Forelimb muscle (tissue), 1 donor: ENCODE measurements around the gene FCRL6. TPM values are rescaled to one million over a fixed set of nuclear protein-coding genes. Genes with fewer than 3 reads are reported as not detected.

Experiments used
- DNase-seq: peaks from one replicate; pipeline ENCODE4 v3.0.0-alpha.2; 2013; ENCODE audit warnings: low read depth
- polyA plus RNA-seq: library from polyadenylated mRNA; unstranded; fragments of 120-200 nt; gene quantifications from one replicate; pipeline ENCODE4 v1.2.1, GENCODE V29; 2013; ENCODE audit not compliant: insufficient read length

The FCRL6 gene
- polyA plus RNA-seq, 1 donor, result 0.34 TPM

DNA sequence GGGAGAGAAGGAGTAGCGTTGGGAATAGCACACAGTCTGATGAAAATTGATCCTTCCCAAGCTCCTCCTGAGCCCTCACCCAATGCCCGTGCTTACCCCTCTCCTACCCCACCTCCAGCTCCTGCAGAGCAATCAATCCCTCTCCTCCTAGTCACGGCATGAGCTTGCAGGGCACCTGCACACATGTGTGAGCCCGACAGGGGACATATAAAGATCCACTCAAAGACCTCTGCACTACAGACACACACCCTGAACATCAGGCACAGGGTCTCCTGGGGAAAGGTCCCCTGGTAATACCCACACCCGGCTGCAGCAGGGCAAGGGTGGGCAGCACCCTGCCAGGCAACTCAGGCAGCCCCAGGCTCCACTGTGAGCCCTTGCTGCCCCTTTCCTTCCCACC is 59.9 kb downstream of the FCRL6 start:
- DNase-seq, result no peak

DNA sequence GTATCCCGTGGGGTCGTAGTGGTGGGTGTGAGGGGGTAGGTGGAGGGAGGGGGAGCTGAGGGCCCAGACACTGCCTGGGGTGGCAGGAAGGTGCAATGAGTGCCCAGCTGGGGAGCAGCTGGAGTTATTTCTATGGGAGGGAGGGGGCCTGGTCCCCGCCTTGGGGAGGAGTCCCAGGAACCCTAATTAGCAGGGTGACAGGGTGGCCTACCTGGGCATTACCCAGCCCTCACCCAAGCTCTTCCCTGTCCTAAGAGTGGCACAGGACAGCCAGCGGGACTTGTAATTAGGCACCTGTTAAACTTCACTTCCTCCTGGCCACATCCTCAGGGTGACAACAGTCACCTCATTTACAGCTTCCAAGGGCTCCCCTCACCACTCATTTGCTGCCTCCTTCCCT is 60.4 kb downstream of the FCRL6 start, which contains the start of gene VSIG8:
VSIG8 (minus strand) TSS at position 101 of the 400 bp plus-strand sequence. CDS start 136 bp downstream, outside the sequence.
- no peak for DNase-seq

DNA sequence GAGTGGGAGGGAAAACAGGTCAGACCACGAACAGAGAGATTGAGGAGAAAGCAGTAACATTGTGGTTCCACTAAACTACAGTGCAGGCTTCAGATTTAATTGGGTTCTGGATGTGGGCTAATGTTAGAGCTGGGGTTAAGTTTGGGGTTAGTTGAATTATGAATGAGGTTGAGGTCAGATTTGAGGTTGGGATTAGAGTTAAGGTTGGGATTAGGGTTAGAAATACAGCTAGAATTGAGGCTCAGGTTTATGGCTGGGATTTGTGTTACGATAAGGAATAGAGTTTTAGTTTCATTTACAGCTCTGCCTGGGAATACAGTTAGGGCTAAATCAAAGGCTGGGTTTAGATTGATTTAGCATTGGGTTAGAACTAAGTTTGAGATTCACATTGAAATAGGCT is 62.1 kb downstream of the FCRL6 start:
- no peak for DNase-seq

Other genes with a start within 250 kb of the FCRL6 start
- not detected for gene APCS, start 214.5 kb upstream of the FCRL6 start, polyA plus RNA-seq
- not detected for gene CRP, start 87.8 kb upstream of the FCRL6 start, polyA plus RNA-seq
- gene DUSP23, start 21.4 kb upstream of the FCRL6 start, polyA plus RNA-seq, result 7.9 TPM
- gene SLAMF8, start 24.5 kb downstream of the FCRL6 start, polyA plus RNA-seq, result 0.47 TPM
- not detected for gene VSIG8, start 60.3 kb downstream of the FCRL6 start, polyA plus RNA-seq
- 0.20 TPM for gene CFAP45, start 97.8 kb downstream of the FCRL6 start, polyA plus RNA-seq
- gene TAGLN2, start 123.1 kb downstream of the FCRL6 start, polyA plus RNA-seq, result 151 TPM
- 0.28 TPM for gene IGSF9, start 143.3 kb downstream of the FCRL6 start, polyA plus RNA-seq
- not detected for gene SLAMF9, start 151.9 kb downstream of the FCRL6 start, polyA plus RNA-seq
- gene PIGM, start 229.6 kb downstream of the FCRL6 start, polyA plus RNA-seq, result 5.2 TPM